Neutrophil (primary cell): ENCODE results near the gene AIFM1.

Experiments
- H3K27ac ChIP-seq: fragments of 200-600 bp; sonication (generic); 2 replicates; pipeline ENCODE4 v1.5.1; 2016; ENCODE audit warnings: mild to moderate bottlenecking, moderate library complexity
- H3K27me3 ChIP-seq: fragments of 200-600 bp; sonication (generic); 2 replicates; pipeline ENCODE4 v1.6.0; 2016; ENCODE audit warnings: mild to moderate bottlenecking
- H3K36me3 ChIP-seq: fragments of 200-600 bp; sonication (generic); 2 replicates; pipeline ENCODE4 v1.5.1; 2017
- H3K4me1 ChIP-seq, 2 experiments: fragments of 200-600 bp in 1 of 2; sonication (generic) in 1 of 2; 1 replicate in 1 of 2; 2 replicates in 1 of 2; pipeline versions ENCODE4 v1.5.1 to v1.6.1; 2013 to 2016; ENCODE audit warnings: low read depth in 1 of 2, low read length in 1 of 2, mild to moderate bottlenecking in 1 of 2, moderate library complexity in 1 of 2; ENCODE audit not compliant: control insufficient read depth in 1 of 2, insufficient read depth in 1 of 2
- H3K4me3 ChIP-seq, 2 experiments: fragments of 200-600 bp in 1 of 2; sonication (generic) in 1 of 2; 1 replicate in 1 of 2; 2 replicates in 1 of 2; pipeline ENCODE4 v1.5.1; 2013 to 2016; ENCODE audit warnings: low read depth in 1 of 2, low read length in 1 of 2, mild to moderate bottlenecking in 1 of 2, moderate library complexity in 1 of 2
- H3K9me3 ChIP-seq: fragments of 200-600 bp; sonication (generic); 2 replicates; pipeline ENCODE4 v1.5.1; 2016
- CTCF ChIP-seq: fragments of 200-600 bp; sonication (generic); IDR thresholded peaks from 2 replicates; pipeline ENCODE4 v1.5.1; 2016; ENCODE audit warnings: antibody characterized with exemption

AIFM1 gene

GRCh38 chrX:130174045-130174704 lies 8.5 kb upstream of the AIFM1 start:
- Histone ChIP-seq H3K27me3 (no peaks in the 10 kb centered on the region), H3K36me3 (no peaks in the 10 kb centered on the region), H3K9me3 (no peaks in the 10 kb centered on the region), H3K4me3 (no peak overlapping the region), H3K4me1 (peaks cover 21 to 35% of the 10 kb centered on the region in 2 experiments), H3K27ac (peak overlapping the region; percentile 89)
- TF ChIP-seq CTCF, result no peak

- H3K9me3 ChIP-seq, result no peaks in the 10 kb centered on the region
- H3K27me3 ChIP-seq, result no peaks in the 10 kb centered on the region
- H3K4me3 ChIP-seq, result peak overlapping the region; percentile 70 to 75
- peak overlapping the region; percentile 89 for H3K27ac ChIP-seq
- H3K36me3 ChIP-seq, result no peaks in the 10 kb centered on the region
- peaks cover 21 to 35% of the 10 kb centered on the region in 2 experiments for H3K4me1 ChIP-seq
- TF ChIP-seq CTCF, result no peak
Observed at GRCh38 chrX:130173190-130173895, 7.7 kb upstream of the AIFM1 start.

- H3K27me3 ChIP-seq, result no peaks in the 10 kb centered on the region
- H3K4me1 ChIP-seq, result peaks cover 21 to 35% of the 10 kb centered on the region in 2 experiments
- no peaks in the 10 kb centered on the region for H3K9me3 ChIP-seq
- H3K27ac ChIP-seq, result peak overlapping the region; percentile 89
- TF ChIP-seq CTCF, result no peak
- H3K4me3 ChIP-seq, result peak overlapping the region; percentile 70 to 75
- no peaks in the 10 kb centered on the region for H3K36me3 ChIP-seq
Observed at GRCh38 chrX:130172127-130172845, 6.6 kb upstream of the AIFM1 start.

GRCh38 chrX:130171446-130172126 lies 5.9 kb upstream of the AIFM1 start, which contains the start of gene RAB33A:
RAB33A (plus strand) TSS chrX:130171962; CDS start chrX:130172063, 101 bp downstream.
- peaks cover 25 to 40% of the 10 kb centered on the region in 2 experiments for H3K4me1 ChIP-seq
- H3K4me3 ChIP-seq, result peak within 1 kb of the TSS; percentile 70 to 75
- no peak for TF ChIP-seq CTCF
- H3K27ac ChIP-seq, result peak within 1 kb of the TSS; percentile 89
- H3K9me3 ChIP-seq, result no peaks in the 10 kb centered on the region
- H3K27me3 ChIP-seq, result no peaks in the 10 kb centered on the region
- no peaks in the 10 kb centered on the region for H3K36me3 ChIP-seq

DNA sequence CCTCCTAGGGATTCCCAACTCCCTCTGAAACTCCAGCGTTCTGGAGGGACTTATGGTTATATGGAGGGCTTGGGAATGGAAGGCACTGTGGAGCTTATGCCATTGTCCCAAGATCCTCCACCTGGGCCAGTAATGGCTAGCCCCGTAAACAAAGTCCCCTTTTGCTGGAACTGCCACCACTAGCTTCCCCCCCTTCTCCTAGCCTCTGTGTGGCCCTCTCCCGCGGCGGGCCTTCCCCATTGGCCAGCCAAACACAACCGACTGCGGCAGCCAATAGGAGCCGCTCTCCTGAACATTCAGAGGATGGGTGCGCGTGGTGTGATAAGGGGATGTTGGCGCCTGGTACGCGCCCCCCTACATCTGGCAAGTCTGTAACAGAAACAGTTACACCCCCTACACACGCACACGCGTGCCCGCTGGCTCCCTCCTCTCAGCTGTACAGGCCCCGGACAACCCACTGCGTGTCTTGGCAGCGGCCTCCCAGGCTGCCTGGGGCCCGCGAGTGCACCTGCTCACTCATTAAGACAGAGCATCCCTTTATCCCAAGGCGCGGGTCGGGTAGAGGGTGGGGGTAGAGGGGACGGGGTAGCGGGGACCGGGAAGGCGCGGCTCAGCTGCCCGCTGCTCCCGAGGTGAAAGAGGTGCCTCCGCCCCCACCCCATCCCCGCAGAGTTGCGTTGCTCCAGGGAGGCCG lies 5.3 kb upstream of the AIFM1 start:
- H3K4me3 ChIP-seq, result peak overlapping the region; percentile 70 to 75

More for the DNA sequence above, 5.3 kb upstream of the AIFM1 start:
- H3K4me1 ChIP-seq, result peaks cover 29 to 46% of the 10 kb centered on the region in 2 experiments
- peak overlapping the region; percentile 89 for H3K27ac ChIP-seq
- no peak for TF ChIP-seq CTCF
- H3K27me3 ChIP-seq, result no peaks in the 10 kb centered on the region
- no peaks in the 10 kb centered on the region for H3K9me3 ChIP-seq
- no peaks in the 10 kb centered on the region for H3K36me3 ChIP-seq
